A673 (cell line): ENCODE data around the gene FSIP2.

Experiments used
- CTCF ChIP-seq: fragments of 300-800, 200-600 bp; sonication (generic); conservative IDR thresholded peaks from 2 replicates; pipeline ENCODE4 v1.5.1; 2017; ENCODE audit warnings: low read depth, mild to moderate bottlenecking, antibody characterized with exemption, low read length, moderate library complexity, mixed read lengths
- EZH2 ChIP-seq: fragments of 200-600 bp; sonication (generic); IDR thresholded peaks from 2 replicates; pipeline ENCODE4 v1.6.1; 2017; ENCODE audit warnings: borderline replicate concordance, low read depth, mild to moderate bottlenecking, mixed read lengths, antibody characterized with exemption, low read length; ENCODE audit not compliant: poor library complexity, severe bottlenecking

DNA sequence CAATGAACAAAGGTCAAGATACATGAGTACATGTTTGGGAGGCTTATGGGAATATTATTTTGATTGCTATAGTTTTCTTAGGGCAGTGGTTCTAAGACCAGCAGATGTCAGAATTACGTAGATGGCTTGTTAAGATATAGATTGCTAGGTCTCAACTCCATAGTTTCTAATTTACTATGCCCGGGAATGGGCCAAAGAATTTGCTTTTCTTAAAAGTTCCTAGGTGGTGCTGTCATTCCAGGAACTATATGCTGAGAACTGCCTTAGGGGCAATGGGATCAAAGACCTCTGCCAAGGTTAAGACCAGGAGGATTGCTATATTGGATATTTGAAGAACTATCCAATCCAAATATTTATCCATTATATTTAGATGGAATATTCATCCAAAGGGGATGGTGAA lies 141.8 kb downstream of the FSIP2 start:
- no peak for TF ChIP-seq CTCF
- TF ChIP-seq EZH2: no peak
